Neural cell (in vitro differentiated cells): ENCODE results near the gene SPINK9. TPM values are rescaled to one million over a fixed set of nuclear protein-coding genes. Genes with fewer than 3 reads are reported as not detected.

Source experiments
- H2AFZ ChIP-seq: fragments of 200-600, 300-800 bp; sonication (generic), shearing (Covaris generic); 2 replicates; pipeline ENCODE4 v1.6.0; 2014; ENCODE audit warnings: low read depth, mild to moderate bottlenecking, antibody characterized with exemption, low read length, moderate library complexity
- H3F3A ChIP-seq: fragments of 200-600 bp; shearing (Covaris generic); 2 replicates; pipeline ENCODE4 v1.6.1; 2016; ENCODE audit warnings: mild to moderate bottlenecking, moderate library complexity, mixed read lengths, antibody characterized with exemption, low read length; ENCODE audit not compliant: insufficient read depth, poor library complexity, severe bottlenecking
- H3K27ac ChIP-seq: fragments of 200-600, 300-800 bp; sonication (generic), shearing (Covaris generic); 2 replicates; pipeline ENCODE4 v1.5.1; 2014; ENCODE audit warnings: mild to moderate bottlenecking, low read length, moderate library complexity
- H3K27me3 ChIP-seq: fragments of 300-800, 200-600 bp; sonication (generic), shearing (Covaris generic); 2 replicates; pipeline ENCODE4 v1.6.0; 2014; ENCODE audit warnings: mild to moderate bottlenecking, low read depth, low read length, moderate library complexity; ENCODE audit not compliant: insufficient read depth
- H3K36me3 ChIP-seq: fragments of 300-800, 200-600 bp; sonication (generic), shearing (Covaris generic); 2 replicates; pipeline ENCODE4 v1.5.1; 2014; ENCODE audit warnings: mild to moderate bottlenecking, antibody characterized with exemption, low read length, moderate library complexity; ENCODE audit not compliant: insufficient read depth
- H3K4me2 ChIP-seq: fragments of 300-800, 200-600 bp; sonication (generic), shearing (Covaris generic); 2 replicates; pipeline ENCODE4 v1.6.0; 2014; ENCODE audit warnings: mild to moderate bottlenecking, low read length
- H3K4me3 ChIP-seq: fragments of 300-800, 200-600 bp; sonication (generic), shearing (Covaris generic); 2 replicates; pipeline ENCODE4 v1.5.1; 2014; ENCODE audit warnings: mild to moderate bottlenecking, low read length, moderate library complexity
- H3K79me2 ChIP-seq: fragments of 200-600 bp; shearing (Covaris generic); replicated peaks from 2 replicates; pipeline ENCODE4 v1.6.0; 2014; ENCODE audit warnings: mild to moderate bottlenecking, low read length, moderate library complexity; ENCODE audit not compliant: insufficient read depth
- H3K9ac ChIP-seq: fragments of 300-800, 200-600 bp; sonication (generic), shearing (Covaris generic); 2 replicates; pipeline ENCODE4 v1.6.1; 2016; ENCODE audit warnings: mild to moderate bottlenecking, low read length, mixed read lengths
- H3K9me2 ChIP-seq: fragments of 200-600 bp; shearing (Covaris generic); 2 replicates; pipeline ENCODE4 v1.6.1; 2016; ENCODE audit warnings: mild to moderate bottlenecking, low read length, mixed read lengths; ENCODE audit not compliant: insufficient read depth
- H3K9me3 ChIP-seq: fragments of 200-600, 300-800 bp; sonication (generic), shearing (Covaris generic); 2 replicates; pipeline ENCODE4 v1.6.1; 2016; ENCODE audit warnings: mild to moderate bottlenecking, mixed run types, low read length, moderate library complexity, mixed read lengths
- H4K20me1 ChIP-seq: fragments of 200-600 bp; shearing (Covaris generic); 2 replicates; pipeline ENCODE4 v1.6.1; 2016; ENCODE audit warnings: mild to moderate bottlenecking, mixed run types; ENCODE audit not compliant: insufficient read depth
- EP300 ChIP-seq: fragments of 450-650 bp; conservative IDR thresholded peaks from 2 replicates; pipeline ENCODE4 v1.6.1; 2014; ENCODE audit warnings: antibody characterized with exemption, mild to moderate bottlenecking, moderate library complexity; ENCODE audit not compliant: poor library complexity, severe bottlenecking
- EZH2 ChIP-seq: fragments of 200-600, 300-800 bp; shearing (Covaris generic), sonication (generic); IDR thresholded peaks from 2 replicates; pipeline ENCODE4 v1.6.1; 2014; ENCODE audit warnings: antibody characterized with exemption, low read length, borderline replicate concordance, mild to moderate bottlenecking; ENCODE audit not compliant: insufficient read depth, poor library complexity, severe bottlenecking
- MXI1 ChIP-seq: fragments of 450-650 bp; conservative IDR thresholded peaks from 2 replicates; pipeline ENCODE4 v1.6.1; 2014; ENCODE audit warnings: antibody characterized with exemption, mild to moderate bottlenecking; ENCODE audit not compliant: poor library complexity, severe bottlenecking
- POLR2AphosphoS5 ChIP-seq: IDR thresholded peaks from 2 replicates; pipeline ENCODE4 v1.6.1; 2012
- RAD21 ChIP-seq: fragments of 450-650 bp; conservative IDR thresholded peaks from 2 replicates; pipeline ENCODE4 v1.6.1; 2014; ENCODE audit warnings: antibody characterized with exemption, mild to moderate bottlenecking, moderate library complexity
- SMC3 ChIP-seq: fragments of 450-650 bp; conservative IDR thresholded peaks from 2 replicates; pipeline ENCODE4 v1.6.1; 2014; ENCODE audit warnings: antibody characterized with exemption, mild to moderate bottlenecking, moderate library complexity; ENCODE audit not compliant: poor library complexity
- TAF1 ChIP-seq: IDR thresholded peaks from 2 replicates; pipeline ENCODE4 v1.6.1; 2012; ENCODE audit warnings: low read depth
- polyA plus RNA-seq: library from polyadenylated mRNA; depleted of rRNA; stranded (reverse); fragments of >200 nt; gene quantifications from 2 replicates; pipeline ENCODE4 v1.2.3, GENCODE V29; 2014
- TF ChIP-seq, protein P1 (sequence below): fragments of 450-650 bp; IDR thresholded peaks from 2 replicates; pipeline ENCODE4 v1.5.1; 2014; ENCODE audit warnings: antibody characterized with exemption, mild to moderate bottlenecking, moderate library complexity; ENCODE audit not compliant: poor library complexity, severe bottlenecking
- TF ChIP-seq, protein P2 (sequence below): IDR thresholded peaks from 2 replicates; pipeline ENCODE4 v1.6.1; 2012; ENCODE audit warnings: borderline replicate concordance

The SPINK9 gene
- polyA plus RNA-seq, 1 donor from 2014 or later: not detected

GRCh38 chr5:148342371-148343045, 7.1 kb downstream of the SPINK9 start:
- TF ChIP-seq EZH2 (no peak), EP300 (no peak), SMC3 (no peak), TAF1 (no peak), MXI1 (no peak), RAD21 (no peak), POLR2AphosphoS5 (no peak)
- TF ChIP-seq, protein P1, sequence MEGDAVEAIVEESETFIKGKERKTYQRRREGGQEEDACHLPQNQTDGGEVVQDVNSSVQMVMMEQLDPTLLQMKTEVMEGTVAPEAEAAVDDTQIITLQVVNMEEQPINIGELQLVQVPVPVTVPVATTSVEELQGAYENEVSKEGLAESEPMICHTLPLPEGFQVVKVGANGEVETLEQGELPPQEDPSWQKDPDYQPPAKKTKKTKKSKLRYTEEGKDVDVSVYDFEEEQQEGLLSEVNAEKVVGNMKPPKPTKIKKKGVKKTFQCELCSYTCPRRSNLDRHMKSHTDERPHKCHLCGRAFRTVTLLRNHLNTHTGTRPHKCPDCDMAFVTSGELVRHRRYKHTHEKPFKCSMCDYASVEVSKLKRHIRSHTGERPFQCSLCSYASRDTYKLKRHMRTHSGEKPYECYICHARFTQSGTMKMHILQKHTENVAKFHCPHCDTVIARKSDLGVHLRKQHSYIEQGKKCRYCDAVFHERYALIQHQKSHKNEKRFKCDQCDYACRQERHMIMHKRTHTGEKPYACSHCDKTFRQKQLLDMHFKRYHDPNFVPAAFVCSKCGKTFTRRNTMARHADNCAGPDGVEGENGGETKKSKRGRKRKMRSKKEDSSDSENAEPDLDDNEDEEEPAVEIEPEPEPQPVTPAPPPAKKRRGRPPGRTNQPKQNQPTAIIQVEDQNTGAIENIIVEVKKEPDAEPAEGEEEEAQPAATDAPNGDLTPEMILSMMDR: no peak
- TF ChIP-seq, protein P2, sequence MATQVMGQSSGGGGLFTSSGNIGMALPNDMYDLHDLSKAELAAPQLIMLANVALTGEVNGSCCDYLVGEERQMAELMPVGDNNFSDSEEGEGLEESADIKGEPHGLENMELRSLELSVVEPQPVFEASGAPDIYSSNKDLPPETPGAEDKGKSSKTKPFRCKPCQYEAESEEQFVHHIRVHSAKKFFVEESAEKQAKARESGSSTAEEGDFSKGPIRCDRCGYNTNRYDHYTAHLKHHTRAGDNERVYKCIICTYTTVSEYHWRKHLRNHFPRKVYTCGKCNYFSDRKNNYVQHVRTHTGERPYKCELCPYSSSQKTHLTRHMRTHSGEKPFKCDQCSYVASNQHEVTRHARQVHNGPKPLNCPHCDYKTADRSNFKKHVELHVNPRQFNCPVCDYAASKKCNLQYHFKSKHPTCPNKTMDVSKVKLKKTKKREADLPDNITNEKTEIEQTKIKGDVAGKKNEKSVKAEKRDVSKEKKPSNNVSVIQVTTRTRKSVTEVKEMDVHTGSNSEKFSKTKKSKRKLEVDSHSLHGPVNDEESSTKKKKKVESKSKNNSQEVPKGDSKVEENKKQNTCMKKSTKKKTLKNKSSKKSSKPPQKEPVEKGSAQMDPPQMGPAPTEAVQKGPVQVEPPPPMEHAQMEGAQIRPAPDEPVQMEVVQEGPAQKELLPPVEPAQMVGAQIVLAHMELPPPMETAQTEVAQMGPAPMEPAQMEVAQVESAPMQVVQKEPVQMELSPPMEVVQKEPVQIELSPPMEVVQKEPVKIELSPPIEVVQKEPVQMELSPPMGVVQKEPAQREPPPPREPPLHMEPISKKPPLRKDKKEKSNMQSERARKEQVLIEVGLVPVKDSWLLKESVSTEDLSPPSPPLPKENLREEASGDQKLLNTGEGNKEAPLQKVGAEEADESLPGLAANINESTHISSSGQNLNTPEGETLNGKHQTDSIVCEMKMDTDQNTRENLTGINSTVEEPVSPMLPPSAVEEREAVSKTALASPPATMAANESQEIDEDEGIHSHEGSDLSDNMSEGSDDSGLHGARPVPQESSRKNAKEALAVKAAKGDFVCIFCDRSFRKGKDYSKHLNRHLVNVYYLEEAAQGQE: no peak
- H3K9me2 ChIP-seq: no peaks in the 10 kb centered on the region
- no peaks in the 10 kb centered on the region for H3K36me3 ChIP-seq
- H4K20me1 ChIP-seq: no peaks in the 10 kb centered on the region
- H3F3A ChIP-seq: no peaks in the 10 kb centered on the region
- H3K4me3 ChIP-seq: no peak overlapping the region
- no peak overlapping the region for H2AFZ ChIP-seq
- H3K4me2 ChIP-seq: no peak overlapping the region
- no peak overlapping the region for H3K9ac ChIP-seq
- no peaks in the 10 kb centered on the region for H3K9me3 ChIP-seq
- no peaks in the 10 kb centered on the region for H3K79me2 ChIP-seq
- H3K27me3 ChIP-seq: no peaks in the 10 kb centered on the region
- no peak overlapping the region for H3K27ac ChIP-seq

GRCh38 chr5:148343046-148343407, 7.7 kb downstream of the SPINK9 start:
- no peaks in the 10 kb centered on the region for H3K9me3 ChIP-seq

More at GRCh38 chr5:148343046-148343407, 7.7 kb downstream of the SPINK9 start:
- no peaks in the 10 kb centered on the region for H3K36me3 ChIP-seq
- no peak overlapping the region for H3K4me3 ChIP-seq
- TF ChIP-seq RAD21: no peak
- TF ChIP-seq MXI1: no peak
- no peak for TF ChIP-seq SMC3
- no peak for TF ChIP-seq EP300
- TF ChIP-seq EZH2: no peak
- no peak for TF ChIP-seq TAF1
- TF ChIP-seq, protein P1: no peak
- TF ChIP-seq, protein P2: no peak
- TF ChIP-seq POLR2AphosphoS5: no peak
- H4K20me1 ChIP-seq: no peaks in the 10 kb centered on the region
- no peak overlapping the region for H3K9ac ChIP-seq
- no peaks in the 10 kb centered on the region for H3K9me2 ChIP-seq
- H3K27ac ChIP-seq: no peak overlapping the region
- no peaks in the 10 kb centered on the region for H3K79me2 ChIP-seq
- no peaks in the 10 kb centered on the region for H3K27me3 ChIP-seq
- no peaks in the 10 kb centered on the region for H3F3A ChIP-seq
- H2AFZ ChIP-seq: no peak overlapping the region
- no peak overlapping the region for H3K4me2 ChIP-seq
